Endothelial cell of umbilical vein (primary cell): ENCODE data around the gene FHIT. TPM values are rescaled to one million over a fixed set of nuclear protein-coding genes. Genes with fewer than 3 reads are reported as not detected.

Experiments
- BruUV-seq: library from RNA; stranded (reverse); fragments of 400-500 nt; replicated peaks from 2 replicates; lab custom pipeline; 2021; lab: Mats Ljungman, UMichigan
- CTCF ChIA-PET: fragments of 300-600, 350-600 bp; sonication (Branson Sonifier 250); formaldehyde crosslinking; loops from one replicate; lab custom pipeline; 2021; ENCODE audit warnings: antibody characterized with exemption, inconsistent platforms; lab: Charles Lee
- POLR2A ChIA-PET: fragments of 300-600, 350-600 bp; sonication (Branson Sonifier 250); formaldehyde crosslinking; loops from one replicate; lab custom pipeline; 2021; ENCODE audit warnings: antibody characterized with exemption, inconsistent platforms; lab: Charles Lee
- DNase-seq: peaks from one replicate; pipeline ENCODE4 v3.0.0-alpha.2; 2011; ENCODE audit warnings: low read depth, low spot score
- FAIRE-seq: peaks from 2 replicates; lab custom pipeline; 2011; peaks lifted over from hg19 to GRCh38; lab: Jason Lieb, UNC
- H2AFZ ChIP-seq: 2 replicates; pipeline ENCODE4 v1.6.0; 2012; ENCODE audit warnings: low read depth, low read length, control low read depth, inconsistent platforms
- H3K27ac ChIP-seq: 2 replicates; pipeline ENCODE4 v1.5.1; 2011; ENCODE audit warnings: low read depth, mild to moderate bottlenecking, control low read depth, low read length, moderate library complexity; ENCODE audit not compliant: insufficient read depth
- H3K27me3 ChIP-seq, 2 experiments: 2 replicates each; pipeline versions ENCODE4 v1.6.0 to v1.6.1; 2011; ENCODE audit warnings: low read length in 2 of 2, mixed read lengths in 1 of 2; ENCODE audit not compliant: control insufficient read depth in 2 of 2, insufficient read depth in 2 of 2
- H3K36me3 ChIP-seq, 2 experiments: 2 replicates in 1 of 2; 3 replicates in 1 of 2; pipeline ENCODE4 v1.5.1; 2011; ENCODE audit warnings: low read length in 2 of 2, mild to moderate bottlenecking in 1 of 2, moderate library complexity in 1 of 2; ENCODE audit not compliant: control insufficient read depth in 2 of 2, insufficient read depth in 2 of 2; ENCODE audit errors: extremely low read depth in 1 of 2
- H3K4me1 ChIP-seq: 3 replicates; pipeline ENCODE4 v1.5.1; 2011; ENCODE audit warnings: mild to moderate bottlenecking, low read length; ENCODE audit not compliant: control insufficient read depth, insufficient read depth; ENCODE audit errors: extremely low read depth
- H3K4me2 ChIP-seq: 2 replicates; pipeline ENCODE4 v1.6.1; 2011; ENCODE audit warnings: low read length, control low read depth, mixed read lengths; ENCODE audit not compliant: insufficient read depth
- H3K4me3 ChIP-seq, 3 experiments: fragments of 200-600 bp in 1 of 3; sonication (generic), shearing (Covaris generic) in 1 of 3; replicated peaks in 1 of 3; 2 replicates each; pipeline ENCODE4 v1.5.1; 2011 to 2016; ENCODE audit warnings: control low read depth in 3 of 3, low read length in 3 of 3, mild to moderate bottlenecking in 2 of 3, inconsistent platforms in 1 of 3, low read depth in 1 of 3, moderate library complexity in 1 of 3; ENCODE audit not compliant: insufficient read depth in 1 of 3
- H3K79me2 ChIP-seq: 2 replicates; pipeline ENCODE4 v1.6.0; 2012; ENCODE audit warnings: low read length, inconsistent platforms; ENCODE audit not compliant: control insufficient read depth, insufficient read depth
- H3K9ac ChIP-seq: replicated peaks from 2 replicates; pipeline ENCODE3; 2011; ENCODE audit warnings: low read length, control low read depth; ENCODE audit not compliant: insufficient read depth; ENCODE audit errors: extremely low read depth
- H3K9me1 ChIP-seq: replicated peaks from 3 replicates; pipeline ENCODE4 v1.6.0; 2011; ENCODE audit warnings: mild to moderate bottlenecking, low read length; ENCODE audit not compliant: control insufficient read depth, insufficient read depth; ENCODE audit errors: extremely low read depth
- H3K9me3 ChIP-seq: replicated peaks from 2 replicates; pipeline ENCODE4 v1.5.1; 2012; ENCODE audit warnings: low read length, inconsistent platforms; ENCODE audit not compliant: control insufficient read depth, insufficient read depth
- H4K20me1 ChIP-seq: replicated peaks from 2 replicates; pipeline ENCODE3; 2011; ENCODE audit warnings: mild to moderate bottlenecking, low read length; ENCODE audit not compliant: control insufficient read depth, insufficient read depth; ENCODE audit errors: extremely low read depth
- EZH2 ChIP-seq: IDR thresholded peaks from 2 replicates; pipeline ENCODE4 v1.6.1; 2012; ENCODE audit warnings: borderline replicate concordance, low read depth, mild to moderate bottlenecking, moderate library complexity, low read length, inconsistent platforms; ENCODE audit not compliant: severe bottlenecking
- FOS ChIP-seq: IDR thresholded peaks from 2 replicates; pipeline ENCODE4 v1.6.1; 2011; ENCODE audit warnings: mild to moderate bottlenecking, low read length, moderate library complexity, borderline replicate concordance; ENCODE audit not compliant: insufficient read depth
- GATA2 ChIP-seq: IDR thresholded peaks from 2 replicates; pipeline ENCODE4 v1.7.0; 2011; ENCODE audit warnings: low read depth, mild to moderate bottlenecking, moderate library complexity, mixed read lengths, low read length; ENCODE audit not compliant: insufficient read length, insufficient read depth
- JUN ChIP-seq: IDR thresholded peaks from 2 replicates; pipeline ENCODE4 v1.6.1; 2011; ENCODE audit warnings: borderline replicate concordance, low read depth; ENCODE audit not compliant: insufficient read length, insufficient read depth
- MAX ChIP-seq: IDR thresholded peaks from 2 replicates; pipeline ENCODE4 v1.6.1; 2011; ENCODE audit not compliant: insufficient read depth, insufficient read length
- MYC ChIP-seq: IDR thresholded peaks from one replicate; pipeline ENCODE4 v1.6.1; 2011; ENCODE audit warnings: mild to moderate bottlenecking, low read depth, low read length
- POLR2A ChIP-seq: IDR thresholded peaks from 2 replicates; pipeline ENCODE4 v1.6.1; 2012; ENCODE audit warnings: low read depth, mild to moderate bottlenecking, control low read depth, low read length
- dilution Hi-C: fragments of 300-500 bp; cut with MboI; formaldehyde crosslinking; loops from one replicate; pipeline ENCODE4 v1.15.0; 2019; ENCODE audit warnings: low sequenced_read_pairs; ENCODE audit not compliant: extremely low pct_ligation_motif_present
- intact Hi-C: fragments of 100-400 bp; cut with micrococcal nuclease; formaldehyde crosslinking; loops from one replicate; pipeline ENCODE4 v1.10.0; 2022
- polyA plus RNA-seq, 4 experiments: library from polyadenylated mRNA; depleted of rRNA in 3 of 4; stranded (reverse) in 3 of 4; unstranded in 1 of 4; fragments of >200 nt; gene quantifications; 2 replicates each; pipeline versions ENCODE4 v1.2.1 to v1.2.3, GENCODE V29; 2011 to 2012; ENCODE audit warnings: missing spikeins in 1 of 4
- total RNA-seq: library from RNA; stranded (reverse); gene quantifications from 2 replicates; pipeline ENCODE4 v1.2.3, GENCODE V29; 2021
- TF ChIP-seq, protein P1 (sequence below), 2 donors: IDR thresholded peaks; 1 replicate in 1 of 2; 2 replicates in 1 of 2; pipeline ENCODE4 v1.5.1; 2011; ENCODE audit warnings: low read length in 2 of 2, mild to moderate bottlenecking in 2 of 2, moderate library complexity in 2 of 2, control low read depth in 1 of 2, inconsistent platforms in 1 of 2, low read depth in 1 of 2; ENCODE audit not compliant: insufficient read depth in 1 of 2; ENCODE audit errors: extremely low read depth in 1 of 2

FHIT gene
- total and polyA plus RNA-seq, 2 donors (not counting 3 experiments of a cell fraction or from before 2014, with no cell fraction given), result 0.47 to 2.2 TPM

- no peak overlapping the region for H3K4me3 ChIP-seq
- no peak overlapping the region for H3K27ac ChIP-seq
- no peak overlapping the region for H3K9ac ChIP-seq
- ChIA-PET CTCF (no interaction called here), POLR2A (no interaction called here)
- no peak for TF ChIP-seq MYC
- TF ChIP-seq MAX, result no peak
- no peaks in the 10 kb centered on the region for H3K4me1 ChIP-seq
- H3K9me1 ChIP-seq, result no peaks in the 10 kb centered on the region
- no peak for FAIRE-seq
- H3K4me2 ChIP-seq, result no peak overlapping the region
- no peaks in the 10 kb centered on the region for H3K79me2 ChIP-seq
- dilution Hi-C loops (no loop called here), intact Hi-C loops (no loop called here)
- no peak for DNase-seq
- H3K36me3 ChIP-seq, result no peaks in the 10 kb centered on the region
- H4K20me1 ChIP-seq, result no peaks in the 10 kb centered on the region
- no TSS peak for BruUV-seq
- no peak overlapping the region for H2AFZ ChIP-seq
- H3K27me3 ChIP-seq, result no peaks in the 10 kb centered on the region
- H3K9me3 ChIP-seq, result no peaks in the 10 kb centered on the region
These were observed 523.2 kb downstream of the FHIT start for GRCh38 chr3:60728006-60728405.

DNA sequence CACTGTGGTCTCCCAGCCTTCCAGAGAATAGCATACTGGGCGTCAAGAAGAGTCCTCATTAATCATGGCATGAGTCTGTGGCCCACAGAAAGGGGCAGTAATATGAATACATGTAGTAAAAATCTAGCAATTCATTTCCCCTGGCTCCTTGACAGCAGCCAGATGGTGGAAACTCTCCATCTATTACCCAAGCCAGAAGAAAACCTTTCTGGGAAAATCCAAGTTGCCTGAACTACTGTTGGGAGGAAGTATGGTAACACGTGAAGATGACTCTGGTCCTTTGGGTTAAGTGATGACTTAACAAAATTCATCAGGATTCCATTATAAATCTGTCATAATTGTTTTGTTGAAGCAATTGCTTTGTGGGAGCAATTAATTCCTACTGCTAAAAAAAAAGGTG lies 530.5 kb downstream of the FHIT start:
- Histone ChIP-seq H3K9me1 (no peaks in the 10 kb centered on the region), H3K79me2 (no peaks in the 10 kb centered on the region), H3K27ac (no peak overlapping the region), H3K9ac (no peak overlapping the region), H3K36me3 (no peaks in the 10 kb centered on the region), H3K4me2 (no peak overlapping the region), H4K20me1 (no peaks in the 10 kb centered on the region), H3K9me3 (no peaks in the 10 kb centered on the region), H3K27me3 (no peaks in the 10 kb centered on the region), H2AFZ (no peak overlapping the region), H3K4me1 (no peaks in the 10 kb centered on the region), H3K4me3 (no peak overlapping the region)
- BruUV-seq, result no TSS peak
- intact Hi-C loops, result no loop called here
- FAIRE-seq, result no peak
- TF ChIP-seq GATA2 (no peak), EZH2 (no peak), JUN (no peak), FOS (no peak), POLR2A (no peak), MYC (no peak), MAX (no peak)
- TF ChIP-seq, protein P1, sequence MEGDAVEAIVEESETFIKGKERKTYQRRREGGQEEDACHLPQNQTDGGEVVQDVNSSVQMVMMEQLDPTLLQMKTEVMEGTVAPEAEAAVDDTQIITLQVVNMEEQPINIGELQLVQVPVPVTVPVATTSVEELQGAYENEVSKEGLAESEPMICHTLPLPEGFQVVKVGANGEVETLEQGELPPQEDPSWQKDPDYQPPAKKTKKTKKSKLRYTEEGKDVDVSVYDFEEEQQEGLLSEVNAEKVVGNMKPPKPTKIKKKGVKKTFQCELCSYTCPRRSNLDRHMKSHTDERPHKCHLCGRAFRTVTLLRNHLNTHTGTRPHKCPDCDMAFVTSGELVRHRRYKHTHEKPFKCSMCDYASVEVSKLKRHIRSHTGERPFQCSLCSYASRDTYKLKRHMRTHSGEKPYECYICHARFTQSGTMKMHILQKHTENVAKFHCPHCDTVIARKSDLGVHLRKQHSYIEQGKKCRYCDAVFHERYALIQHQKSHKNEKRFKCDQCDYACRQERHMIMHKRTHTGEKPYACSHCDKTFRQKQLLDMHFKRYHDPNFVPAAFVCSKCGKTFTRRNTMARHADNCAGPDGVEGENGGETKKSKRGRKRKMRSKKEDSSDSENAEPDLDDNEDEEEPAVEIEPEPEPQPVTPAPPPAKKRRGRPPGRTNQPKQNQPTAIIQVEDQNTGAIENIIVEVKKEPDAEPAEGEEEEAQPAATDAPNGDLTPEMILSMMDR (IDR thresholded peaks at IDR 0.05; ENCODE audit: extremely low read depth in 1 of 2, insufficient read depth in 1 of 2, low read depth in 1 of 2, low read length in 2 of 2), result no peak
- dilution Hi-C loops, result no loop called here
- POLR2A ChIA-PET, result no interaction called here
- CTCF ChIA-PET, result no interaction called here
- no peak for DNase-seq
